Thyroid gland (tissue), 4 donors: ENCODE data around the gene SLC39A8. TPM values are rescaled to one million over a fixed set of nuclear protein-coding genes. Genes with fewer than 3 reads are reported as not detected.
A peak's percentile ranks its signal among the peaks of the same experiment; 100 is the strongest.

Experiments
- DNase-seq, 2 donors: peaks; one replicate each; pipeline ENCODE4 v3.0.0-alpha.2; 2019
- H3K27ac ChIP-seq, 3 donors: fragments of 200-600 bp; sonication (generic); 1 replicate in 2 of 3; 2 replicates in 1 of 3; pipeline ENCODE4 v1.5.1; 2016 to 2019; ENCODE audit warnings: mild to moderate bottlenecking in 1 of 3, moderate library complexity in 1 of 3
- H3K27me3 ChIP-seq: fragments of 200-600 bp; sonication (generic); one replicate; pipeline ENCODE4 v1.5.1; 2019
- H3K36me3 ChIP-seq, 2 donors: fragments of 200-600 bp; sonication (generic); one replicate each; pipeline ENCODE4 v1.5.1; 2016 to 2019
- H3K4me1 ChIP-seq, 2 donors: fragments of 200-600 bp; sonication (generic); one replicate each; pipeline ENCODE4 v1.5.1; 2017 to 2019
- H3K4me3 ChIP-seq, 3 donors: fragments of 200-600 bp; sonication (generic); replicated peaks in 1 of 3; 1 replicate in 2 of 3; 2 replicates in 1 of 3; pipeline ENCODE4 v1.5.1; 2016; ENCODE audit warnings: mild to moderate bottlenecking in 1 of 3
- H3K9me3 ChIP-seq: fragments of 200-600 bp; sonication (generic); one replicate; pipeline ENCODE4 v1.5.1; 2017
- POLR2A ChIP-seq, 2 donors: fragments of 450-650 bp; IDR thresholded peaks; one replicate each; pipeline ENCODE4 v1.6.1; 2017; ENCODE audit warnings: antibody characterized with exemption in 2 of 2, mild to moderate bottlenecking in 2 of 2, moderate library complexity in 1 of 2
- WGBS, 2 donors: methylation state at CpG; one replicate each; pipeline ENCODE4 v1.1.5; 2017; 5-methylcytosine and 5-hydroxymethylcytosine counted together
- intact Hi-C: fragments of 100-400 bp; cut with DNase I; formaldehyde crosslinking; loops from one replicate; pipeline ENCODE4 v1.15.1; 2023
- total RNA-seq, 4 donors: library from RNA; depleted of rRNA; stranded (reverse); fragments of >200 nt; gene quantifications; one replicate each; pipeline ENCODE4 v1.2.3, GENCODE V29; 2016
- TF ChIP-seq, protein P1 (sequence below), 6 experiments: fragments of 200-600 bp in 3 of 6; fragments of 450-650 bp in 3 of 6; sonication (generic) in 3 of 6; IDR thresholded peaks; one replicate each; pipeline ENCODE4 v1.5.1; 2016 to 2019; ENCODE audit warnings: antibody characterized with exemption in 6 of 6, mild to moderate bottlenecking in 2 of 6, inconsistent platforms in 1 of 6, moderate library complexity in 1 of 6

The SLC39A8 gene
- 10 to 100 TPM; 19.4 to 26.7 (median 23.9) TPM for total RNA-seq

- Histone ChIP-seq H3K4me1 (peaks cover 9 to 10% of the 10 kb centered on the region in 2 donors), H3K27me3 (no peaks in the 10 kb centered on the region), H3K27ac (peak within 1 kb of the TSS; percentile 21 to 86 (median 76)), H3K36me3 (no peaks in the 10 kb centered on the region), H3K4me3 (peak within 1 kb of the TSS; percentile 55 to 63 (median 63)), H3K9me3 (no peaks in the 10 kb centered on the region)
- TF ChIP-seq POLR2A (IDR thresholded peaks at IDR 0.05) = peak in 1 of 2 donors; percentile 91
- TF ChIP-seq, protein P1, sequence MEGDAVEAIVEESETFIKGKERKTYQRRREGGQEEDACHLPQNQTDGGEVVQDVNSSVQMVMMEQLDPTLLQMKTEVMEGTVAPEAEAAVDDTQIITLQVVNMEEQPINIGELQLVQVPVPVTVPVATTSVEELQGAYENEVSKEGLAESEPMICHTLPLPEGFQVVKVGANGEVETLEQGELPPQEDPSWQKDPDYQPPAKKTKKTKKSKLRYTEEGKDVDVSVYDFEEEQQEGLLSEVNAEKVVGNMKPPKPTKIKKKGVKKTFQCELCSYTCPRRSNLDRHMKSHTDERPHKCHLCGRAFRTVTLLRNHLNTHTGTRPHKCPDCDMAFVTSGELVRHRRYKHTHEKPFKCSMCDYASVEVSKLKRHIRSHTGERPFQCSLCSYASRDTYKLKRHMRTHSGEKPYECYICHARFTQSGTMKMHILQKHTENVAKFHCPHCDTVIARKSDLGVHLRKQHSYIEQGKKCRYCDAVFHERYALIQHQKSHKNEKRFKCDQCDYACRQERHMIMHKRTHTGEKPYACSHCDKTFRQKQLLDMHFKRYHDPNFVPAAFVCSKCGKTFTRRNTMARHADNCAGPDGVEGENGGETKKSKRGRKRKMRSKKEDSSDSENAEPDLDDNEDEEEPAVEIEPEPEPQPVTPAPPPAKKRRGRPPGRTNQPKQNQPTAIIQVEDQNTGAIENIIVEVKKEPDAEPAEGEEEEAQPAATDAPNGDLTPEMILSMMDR (IDR thresholded peaks at IDR 0.05) = peak; percentile 56 to 90 (median 78)
- peak; percentile 89 to 90 for DNase-seq
- intact Hi-C loops = loop anchor here (10.0 kb wide), 1 partner anchor 80 kb away; no protein-coding TSS in a partner anchor
- 0 to 1% methylated on average over 53 to 54 of the region's 54 CpGs for WGBS, 2 donors
Observed at GRCh38 chr4:102344954-102345794, at the start of gene SLC39A8. SLC39A8 (minus strand) TSS chr4:102345482; CDS start chr4:102344662, 820 bp downstream.

DNA sequence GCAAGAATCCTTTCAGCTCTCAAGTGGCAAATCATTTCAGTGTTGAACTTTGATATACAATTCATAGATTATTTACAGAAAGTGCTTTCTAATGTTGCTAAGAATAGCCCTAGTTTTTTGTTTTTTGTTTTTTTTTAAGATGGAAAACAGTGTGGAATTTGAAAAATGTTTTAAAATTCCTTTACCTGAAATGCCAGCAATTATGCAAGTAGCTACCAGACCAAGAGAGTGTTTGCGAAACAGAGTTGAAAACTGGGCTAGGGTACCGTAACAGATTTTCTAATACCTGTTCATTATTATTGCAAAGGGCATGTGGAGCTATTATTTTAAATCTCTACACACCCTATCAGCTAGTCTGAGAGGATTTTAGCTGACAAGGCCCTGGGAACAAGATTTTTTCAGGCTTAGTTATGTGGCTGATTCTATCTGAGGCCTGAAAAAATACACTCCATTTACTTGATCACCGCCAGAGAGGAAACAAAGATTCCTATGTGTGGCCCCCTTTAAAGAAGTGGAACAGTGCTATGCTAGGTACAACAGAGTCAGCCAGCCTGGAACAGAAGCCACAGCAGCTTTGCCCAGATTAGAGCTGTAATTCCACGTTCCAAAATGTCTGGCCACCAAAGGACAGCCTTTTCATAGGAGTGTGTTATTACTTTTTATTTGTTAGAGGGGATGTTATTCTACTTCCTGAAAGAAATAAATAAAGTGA is 46.9 kb upstream of the SLC39A8 start:
- DNase-seq = no peak
- WGBS, 2 donors = 81% methylated on average over 4 of the region's 4 CpGs
- intact Hi-C loops = no loop called here
- Histone ChIP-seq H3K4me1 (no peaks in the 10 kb centered on the region), H3K27ac (no peak overlapping the region), H3K4me3 (no peak overlapping the region), H3K36me3 (no peaks in the 10 kb centered on the region), H3K27me3 (no peaks in the 10 kb centered on the region), H3K9me3 (no peaks in the 10 kb centered on the region)
- TF ChIP-seq, protein P1 (IDR thresholded peaks at IDR 0.05) = no peak
- TF ChIP-seq POLR2A (IDR thresholded peaks at IDR 0.05) = no peak

DNA sequence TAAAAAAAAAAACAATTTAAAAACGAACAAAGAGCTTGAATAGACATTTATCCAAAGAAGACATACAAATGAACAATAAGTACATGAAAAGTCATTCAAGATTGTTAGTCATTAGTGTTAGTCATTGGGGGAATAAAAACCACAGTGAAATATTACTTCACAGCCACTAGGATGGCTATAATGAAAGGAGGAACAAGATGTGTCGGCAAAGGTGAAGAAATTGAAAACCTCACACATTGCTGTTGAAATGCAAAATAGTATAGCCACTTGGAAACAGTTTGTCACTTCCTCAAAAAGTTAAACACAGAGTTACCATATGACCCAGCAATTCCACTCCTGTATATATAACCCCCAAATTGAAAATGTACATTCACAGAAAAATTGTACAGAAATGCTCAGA is 45.2 kb upstream of the SLC39A8 start:
- Histone ChIP-seq H3K4me1 (no peaks in the 10 kb centered on the region), H3K36me3 (no peaks in the 10 kb centered on the region), H3K9me3 (no peaks in the 10 kb centered on the region), H3K27ac (no peak overlapping the region), H3K27me3 (no peaks in the 10 kb centered on the region), H3K4me3 (no peak overlapping the region)
- intact Hi-C loops = no loop called here
- 80 to 84% methylated on average over 2 of the region's 2 CpGs for WGBS, 2 donors
- no peak for DNase-seq
- TF ChIP-seq POLR2A (IDR thresholded peaks at IDR 0.05) = no peak
- TF ChIP-seq, protein P1 (IDR thresholded peaks at IDR 0.05) = no peak

- TF ChIP-seq, protein P1 (IDR thresholded peaks at IDR 0.05) = no peak
- no peak for TF ChIP-seq POLR2A (IDR thresholded peaks at IDR 0.05)
Observed at GRCh38 chr4:102388611-102389010, 43.3 kb upstream of the SLC39A8 start.

More at GRCh38 chr4:102388611-102389010, 43.3 kb upstream of the SLC39A8 start:
- DNase-seq = no peak
- no peak overlapping the region for H3K27ac ChIP-seq
- H3K4me1 ChIP-seq = no peaks in the 10 kb centered on the region
- no peaks in the 10 kb centered on the region for H3K9me3 ChIP-seq
- H3K27me3 ChIP-seq = no peaks in the 10 kb centered on the region
- no peak overlapping the region for H3K4me3 ChIP-seq
- no peaks in the 10 kb centered on the region for H3K36me3 ChIP-seq
- intact Hi-C loops = no loop called here
